Measurements from ENCODE around the gene ADGRA3. TPM values are rescaled to one million over a fixed set of nuclear protein-coding genes. Genes with fewer than 3 reads are reported as not detected.

The ADGRA3 gene
- total RNA-seq, 6 experiments from 2014 or later: 15.1 to 19.0 (median 17.7) TPM

GRCh38 chr4:22512306-22512705 is 3.6 kb downstream of the ADGRA3 start:
- peaks cover 3% of the 10 kb centered on the region; the same call in 1 of the 2 replicates for H3K27me3 Mint-ChIP-seq (ENCODE audit: insufficient read depth)
- H3K27ac Mint-ChIP-seq: peak overlapping the region; percentile 17; the same call in 1 of the 2 replicates
- no peak for DNase-seq
- peaks cover 5% of the 10 kb centered on the region; the same call in 1 of the 2 replicates for H3K36me3 Mint-ChIP-seq (ENCODE audit: low read depth)
- TF ChIP-seq CTCF (IDR thresholded peaks at IDR 0.05): no peak
- H3K4me1 Mint-ChIP-seq (ENCODE audit: low read depth): peaks cover 68% of the 10 kb centered on the region
- H3K9me3 Mint-ChIP-seq: no peaks in the 10 kb centered on the region
- no peak overlapping the region; the same call in 1 of the 2 replicates for H3K4me3 Mint-ChIP-seq

- peaks cover 3% of the 10 kb centered on the region; the same call in 1 of the 2 replicates for H3K27me3 Mint-ChIP-seq (ENCODE audit: insufficient read depth)
- H3K9me3 Mint-ChIP-seq: no peaks in the 10 kb centered on the region
- no peak for DNase-seq
- H3K27ac Mint-ChIP-seq: no peak overlapping the region
- H3K4me1 Mint-ChIP-seq (ENCODE audit: low read depth): peaks cover 62% of the 10 kb centered on the region
- no peak overlapping the region for H3K4me3 Mint-ChIP-seq
- peak; percentile 6; the same call in 1 of the 2 replicates for TF ChIP-seq CTCF (IDR thresholded peaks at IDR 0.05)
- peaks cover 5% of the 10 kb centered on the region for H3K36me3 Mint-ChIP-seq (ENCODE audit: low read depth)
These were observed 5.1 kb downstream of the ADGRA3 start for GRCh38 chr4:22510750-22511149.

- H3K4me1 Mint-ChIP-seq (ENCODE audit: low read depth): peaks cover 50% of the 10 kb centered on the region
- H3K27ac Mint-ChIP-seq: no peak overlapping the region
- TF ChIP-seq CTCF (IDR thresholded peaks at IDR 0.05): no peak
- no peak overlapping the region for H3K4me3 Mint-ChIP-seq
- no peak for DNase-seq
- no peaks in the 10 kb centered on the region for H3K9me3 Mint-ChIP-seq
- H3K27me3 Mint-ChIP-seq (ENCODE audit: insufficient read depth): peaks cover 3% of the 10 kb centered on the region; the same call in 1 of the 2 replicates
- H3K36me3 Mint-ChIP-seq (ENCODE audit: low read depth): peaks cover 5% of the 10 kb centered on the region
These were observed 7.5 kb downstream of the ADGRA3 start for GRCh38 chr4:22508376-22508775.

- Mint-ChIP-seq H3K4me3 (no peak overlapping the region), H3K4me1 (ENCODE audit: low read depth) (peaks cover 20% of the 10 kb centered on the region), H3K9me3 (no peaks in the 10 kb centered on the region), H3K27me3 (ENCODE audit: insufficient read depth) (peaks cover 3% of the 10 kb centered on the region; the same call in 1 of the 2 replicates), H3K27ac (no peak overlapping the region), H3K36me3 (ENCODE audit: low read depth) (peaks cover 3% of the 10 kb centered on the region; the same call in 1 of the 2 replicates)
- no peak for TF ChIP-seq CTCF (IDR thresholded peaks at IDR 0.05)
- no peak for DNase-seq
These were observed 10.9 kb downstream of the ADGRA3 start for GRCh38 chr4:22504922-22505321.

- no peak for DNase-seq
- Mint-ChIP-seq H3K27me3 (ENCODE audit: insufficient read depth) (peaks cover 3% of the 10 kb centered on the region; the same call in 1 of the 2 replicates), H3K36me3 (ENCODE audit: low read depth) (peaks cover 5% of the 10 kb centered on the region; the same call in 1 of the 2 replicates), H3K4me3 (no peak overlapping the region), H3K9me3 (no peaks in the 10 kb centered on the region), H3K27ac (no peak overlapping the region), H3K4me1 (ENCODE audit: low read depth) (peaks cover 19% of the 10 kb centered on the region)
- no peak for TF ChIP-seq CTCF (IDR thresholded peaks at IDR 0.05)
These were observed 11.4 kb downstream of the ADGRA3 start for GRCh38 chr4:22504447-22504846.
